GM13977 (cell line): ENCODE measurements around the gene LRRD1.
"Not testable (repeated sequence)": the region's sequence is repeated elsewhere in the genome, so short reads cannot be mapped to it uniquely, and the experiment has no call there.

Experiments
- DNase-seq: peaks from one replicate; pipeline ENCODE4 v3.0.0; 2012; ENCODE audit warnings: low spot score
- CTCF ChIP-seq: IDR thresholded peaks from 2 replicates; pipeline ENCODE4 v1.5.1; 2012; ENCODE audit warnings: mild to moderate bottlenecking, control low read depth; ENCODE audit not compliant: insufficient read depth; ENCODE audit errors: extremely low read depth, missing control alignments
- in situ Hi-C: fragments of 300-500 bp; cut with MboI; formaldehyde crosslinking; loops from one replicate; pipeline ENCODE4 v1.12.0; 2022; ENCODE audit warnings: low sequenced_read_pairs, low pct_unique_long_range_greater_than_20kb, mixed read lengths, inconsistent platforms; ENCODE audit not compliant: unreplicated experiment

Gene LRRD1

GRCh38 chr7:92158660-92159575 is 20.0 kb downstream of the LRRD1 start:
- in situ Hi-C loops, result no loop called here
- no peak for DNase-seq
- no peak for TF ChIP-seq CTCF

- in situ Hi-C loops, result no loop called here
- DNase-seq, result no peak
- TF ChIP-seq CTCF, result no peak
These were observed 22.0 kb downstream of the LRRD1 start for GRCh38 chr7:92156990-92157389.

- no peak for DNase-seq
- TF ChIP-seq CTCF, result no peak
- in situ Hi-C loops, result no loop called here
These were observed 23.7 kb downstream of the LRRD1 start for GRCh38 chr7:92155108-92155739.

- in situ Hi-C loops, result no loop called here
- no peak for TF ChIP-seq CTCF
- DNase-seq, result no peak
These were observed 28.4 kb downstream of the LRRD1 start for GRCh38 chr7:92150450-92151017.

- no peak for DNase-seq
- in situ Hi-C loops, result no loop called here
- no peak for TF ChIP-seq CTCF
These were observed 29.2 kb downstream of the LRRD1 start for GRCh38 chr7:92149736-92150239.

GRCh38 chr7:92143192-92143880 is 35.6 kb downstream of the LRRD1 start:
- in situ Hi-C loops, DNase-seq: not testable (repeated sequence)

GRCh38 chr7:92142791-92143190 is 36.2 kb downstream of the LRRD1 start:
- DNase-seq, in situ Hi-C loops: not testable (repeated sequence)
